ENCODE measurements around the gene ISCU.
A peak's percentile ranks its signal among the peaks of the same experiment; 100 is the strongest.
"Not testable (repeated sequence)": the region's sequence is repeated elsewhere in the genome, so short reads cannot be mapped to it uniquely, and the experiment has no call there.

ISCU gene

GRCh38 chr12:108568338-108569154 is 6.2 kb downstream of the ISCU start:
- DNase-seq: no peak

- DNase-seq: peak in 1 of 51 donors; percentile 12
These were observed 8.6 kb downstream of the ISCU start for GRCh38 chr12:108570743-108571608.

DNA sequence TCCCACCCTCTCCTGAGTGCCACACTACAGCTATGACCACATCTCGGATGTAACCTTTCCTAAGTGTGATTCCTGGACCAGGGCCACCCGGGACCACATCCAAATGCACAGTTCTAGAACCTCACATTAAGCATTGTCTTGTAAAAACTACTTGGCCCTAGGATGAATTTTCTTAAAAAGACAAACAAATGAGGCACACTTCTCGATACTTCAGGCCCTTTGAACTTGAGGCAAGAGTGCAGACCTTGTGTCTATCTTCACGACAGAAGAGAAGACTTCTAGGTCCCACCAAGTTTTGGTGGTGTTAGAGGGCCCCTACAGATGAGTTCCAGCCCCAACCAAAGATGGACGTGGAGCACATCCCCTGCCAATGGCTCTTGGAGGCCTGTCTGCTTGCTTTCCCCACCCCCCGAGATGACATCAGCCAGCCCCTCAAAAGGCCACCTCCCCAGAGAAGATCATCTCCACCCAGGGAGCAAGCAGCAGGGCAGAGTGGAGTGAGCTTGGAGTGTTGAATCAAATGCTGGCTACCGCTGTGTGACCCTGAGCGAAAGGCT is 9.3 kb downstream of the ISCU start:
- no peak for DNase-seq

DNA sequence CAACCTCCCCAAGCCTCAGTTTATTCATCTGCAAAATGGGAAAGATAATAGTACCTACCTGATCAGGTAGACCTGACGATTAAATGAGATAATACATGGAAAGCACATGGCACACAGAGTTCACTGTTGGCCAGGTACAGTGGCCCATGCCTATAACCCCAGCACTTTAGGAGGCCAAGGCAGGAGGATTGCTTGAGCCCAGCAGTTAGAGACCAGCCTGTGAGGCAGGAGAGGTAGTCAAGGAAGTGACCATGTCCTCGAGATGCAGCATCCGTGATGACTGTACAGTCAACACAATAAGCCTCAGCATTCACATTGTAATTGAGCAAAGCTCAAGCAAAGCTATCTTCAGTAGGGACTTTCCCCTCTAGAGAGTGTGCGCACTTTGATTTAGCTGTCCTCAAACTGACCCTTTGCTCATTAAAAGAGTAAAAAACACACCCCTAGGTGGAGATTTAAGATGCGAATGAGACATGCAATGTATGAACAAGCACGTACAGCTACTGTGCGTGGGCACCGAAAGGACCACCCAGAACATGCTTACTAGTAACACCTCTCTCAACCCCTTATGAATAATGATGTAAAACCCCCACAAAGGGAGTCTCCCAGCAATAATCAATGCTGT is 9.9 kb downstream of the ISCU start:
- DNase-seq: no peak

DNA sequence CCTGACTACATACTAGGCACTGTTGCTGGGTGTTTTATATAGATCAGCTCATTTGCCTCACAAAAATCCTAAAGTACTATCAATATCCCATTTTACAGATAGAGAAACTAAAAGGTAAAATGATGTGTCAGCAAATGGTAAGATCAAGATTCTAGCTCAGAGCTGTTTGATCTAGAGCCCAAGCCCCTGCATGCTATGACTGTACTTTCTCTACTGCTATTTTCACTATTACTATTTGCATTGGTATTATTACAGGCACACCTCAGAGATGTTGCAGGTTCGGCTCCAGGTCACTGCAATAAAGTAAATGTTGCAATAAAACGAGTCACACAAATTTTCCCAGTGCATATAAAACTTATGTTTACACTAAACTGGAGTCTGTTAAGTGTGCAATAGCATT is 10.9 kb downstream of the ISCU start:
- no peak for DNase-seq

- DNase-seq: not testable (repeated sequence)
These were observed 11.9 kb downstream of the ISCU start for GRCh38 chr12:108574276-108574675.

GRCh38 chr12:108575199-108575912 is 13.0 kb downstream of the ISCU start:
- no peak for DNase-seq

DNA sequence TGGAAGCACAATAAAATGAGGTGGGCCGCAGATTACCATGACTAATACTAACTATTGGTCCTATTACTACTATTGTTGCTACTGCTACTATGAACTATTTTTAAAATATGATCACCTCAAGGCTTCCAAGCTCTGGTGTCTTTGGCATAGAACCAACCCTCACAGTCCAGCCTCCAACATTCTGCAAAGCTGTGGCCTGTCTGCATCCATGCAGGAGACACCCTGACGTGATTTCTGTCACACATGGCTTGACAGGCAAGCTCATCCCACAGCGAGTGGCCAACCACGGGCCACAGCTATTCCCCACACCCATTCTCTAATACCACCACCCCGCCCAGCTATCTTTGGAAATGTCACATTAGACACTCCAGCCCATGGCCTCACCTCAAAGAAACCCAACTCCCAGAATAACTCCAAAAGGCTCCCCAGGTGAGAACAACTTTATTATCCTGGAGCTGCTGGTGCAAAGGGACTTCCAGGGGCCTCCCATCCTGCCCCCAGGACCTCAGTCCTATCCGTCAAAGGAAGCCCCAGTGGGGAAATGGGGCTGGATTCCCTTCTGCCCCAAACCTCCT is 14.4 kb downstream of the ISCU start:
- DNase-seq: no peak

- DNase-seq: no peak
These were observed 15.1 kb downstream of the ISCU start for GRCh38 chr12:108577458-108577857.

DNA sequence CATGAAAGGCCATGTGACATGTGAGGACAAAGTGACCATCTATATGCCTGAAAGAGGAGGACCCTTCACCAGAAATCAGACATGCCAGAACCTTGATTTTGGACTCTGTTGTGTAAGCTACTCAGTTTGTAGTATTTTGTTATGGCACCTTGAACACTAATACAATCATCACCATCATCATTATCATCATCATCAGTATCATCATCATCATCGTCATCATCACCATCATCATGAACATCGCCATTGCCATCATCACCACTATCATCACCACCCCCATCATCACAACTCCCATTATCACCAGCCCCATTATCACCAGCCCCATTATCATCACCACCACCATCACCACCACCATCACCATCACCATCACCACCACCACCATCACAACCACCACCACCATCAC is 15.9 kb downstream of the ISCU start:
- no peak for DNase-seq

DNA sequence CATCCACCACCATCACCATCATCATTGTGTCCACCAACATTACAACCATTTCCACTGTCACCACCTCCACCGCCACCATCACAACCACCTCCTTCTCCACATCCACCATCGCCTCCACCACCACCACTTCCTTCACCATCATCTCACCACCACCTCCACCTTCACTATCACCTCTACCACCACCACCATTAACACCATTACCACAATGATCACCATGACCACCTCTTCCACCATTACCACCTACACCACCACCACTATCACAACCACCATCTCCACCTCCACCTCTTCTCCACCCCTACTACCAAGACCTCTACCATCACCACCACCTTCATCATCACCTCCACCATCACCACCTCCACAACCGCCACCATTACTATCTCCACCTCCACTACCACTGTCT is 16.4 kb downstream of the ISCU start:
- no peak for DNase-seq

DNA sequence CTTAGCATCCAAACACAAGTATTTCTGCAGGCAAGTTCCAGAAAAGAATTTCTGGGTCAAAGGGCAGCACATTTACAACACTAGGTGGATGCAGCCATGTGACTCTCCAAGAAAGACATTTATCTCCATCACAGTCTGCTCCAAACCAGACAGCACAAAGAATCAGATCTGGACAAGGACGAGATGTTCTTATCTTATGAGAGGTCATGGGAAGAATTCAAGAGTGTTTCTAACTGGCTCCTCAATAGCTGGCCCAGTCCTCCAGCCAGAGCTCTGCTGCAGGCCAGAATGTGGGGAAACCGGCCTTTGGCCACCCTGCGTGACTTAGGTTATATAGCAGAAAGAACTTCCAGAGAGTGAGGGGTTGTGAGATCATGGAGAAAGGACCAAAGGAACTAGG is 18.1 kb downstream of the ISCU start:
- DNase-seq: no peak

- DNase-seq: peak in 1 of 51 donors; percentile 28
These were observed 19.2 kb downstream of the ISCU start for GRCh38 chr12:108581311-108582227.

DNA sequence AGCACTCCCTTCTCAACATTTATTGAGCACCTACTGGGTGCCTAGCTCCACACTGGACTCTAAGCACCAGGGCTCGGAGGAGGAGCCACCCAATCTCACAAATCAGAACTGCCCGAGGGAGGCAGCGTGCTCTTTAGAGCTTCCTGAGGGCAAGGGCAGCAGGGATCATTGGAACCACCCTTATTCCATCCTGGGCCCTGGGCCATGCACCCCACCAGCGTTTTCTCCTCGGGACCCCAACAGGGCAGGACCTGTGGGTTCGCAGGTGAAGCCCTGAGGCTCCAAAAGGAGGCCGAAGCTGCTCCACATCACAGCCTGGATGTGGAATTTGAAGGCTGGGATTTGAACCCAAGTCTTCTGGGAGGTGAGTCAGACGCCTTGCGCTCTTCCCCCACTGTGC is 20.1 kb downstream of the ISCU start:
- DNase-seq: no peak

DNA sequence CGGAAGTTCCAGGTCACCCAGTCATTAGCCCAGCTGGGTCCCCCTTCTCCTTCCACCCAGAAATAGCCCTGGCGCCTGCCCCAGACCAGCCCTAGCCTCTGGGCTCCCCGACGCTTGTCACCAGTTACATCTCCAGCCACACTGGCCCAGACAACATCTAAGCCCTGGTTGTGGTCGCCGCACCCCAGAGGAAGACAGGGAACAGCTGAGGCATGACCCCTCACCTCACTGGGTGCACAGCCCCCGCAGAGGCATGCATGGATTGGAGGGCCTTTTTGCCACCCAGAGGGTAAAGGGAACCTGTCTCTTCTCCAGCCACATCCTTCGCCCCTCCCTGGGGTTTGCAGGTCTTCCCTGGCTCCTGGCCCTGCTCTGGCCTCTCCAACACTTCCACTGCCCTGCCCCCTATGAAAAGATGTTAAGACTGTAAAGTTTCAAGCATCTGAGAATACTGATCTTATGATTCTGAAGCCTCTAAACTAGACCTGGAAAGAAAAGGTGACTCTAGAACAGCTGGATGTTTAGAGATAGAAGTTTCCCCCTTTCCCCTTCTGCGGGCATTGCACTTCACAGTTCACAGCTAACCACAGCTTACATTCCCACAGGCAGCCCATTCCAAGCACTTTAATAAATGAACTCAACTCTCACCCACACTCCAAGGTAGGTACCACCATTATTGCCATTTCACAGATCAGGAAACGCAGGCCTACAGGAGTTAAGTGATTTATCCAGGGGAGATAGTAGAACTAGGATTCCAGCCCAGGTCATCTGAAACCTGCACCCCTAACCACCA is 20.8 kb downstream of the ISCU start:
- DNase-seq: no peak

DNA sequence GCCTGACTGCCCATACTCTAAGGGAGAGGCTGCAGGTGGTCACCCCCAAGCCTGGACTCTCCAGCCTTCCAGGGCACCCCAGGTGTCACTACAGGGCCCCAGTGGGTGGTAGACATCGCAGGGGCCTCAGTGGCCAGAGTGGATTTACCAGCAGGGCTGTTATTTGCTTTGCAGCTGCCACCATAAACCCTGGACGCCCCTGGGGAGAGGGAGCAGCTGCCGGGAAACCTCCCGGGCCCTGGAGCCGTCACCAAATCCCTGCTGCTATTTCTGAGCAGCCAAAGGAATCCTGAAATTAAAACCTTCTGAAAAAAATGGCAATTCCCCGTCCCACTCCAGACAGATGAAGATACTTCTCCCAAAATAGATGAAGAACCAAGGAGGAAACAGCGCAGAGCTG is 21.6 kb downstream of the ISCU start:
- DNase-seq: no peak

- no peak for DNase-seq
These were observed 22.2 kb downstream of the ISCU start for GRCh38 chr12:108584456-108585065.

DNA sequence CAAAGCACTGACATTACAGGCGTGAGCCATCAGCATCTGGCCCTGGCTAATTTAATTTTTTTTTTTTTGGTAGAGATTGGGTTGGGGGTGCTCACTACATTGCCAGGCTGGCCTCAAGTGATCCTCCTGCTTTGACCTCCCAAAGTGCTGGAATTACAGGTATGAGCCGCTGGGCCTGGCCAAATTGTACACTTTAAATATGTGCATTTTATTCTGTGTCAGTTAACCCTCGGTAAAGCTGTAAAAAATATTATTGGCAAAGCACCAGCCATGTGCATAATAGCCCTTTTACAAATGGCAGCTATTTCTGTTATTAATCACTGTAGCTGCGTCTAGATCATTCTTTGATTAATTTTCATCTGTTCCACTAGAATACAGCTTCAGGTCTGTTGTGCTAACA is 23.5 kb downstream of the ISCU start:
- no peak for DNase-seq

All from hypothalamus (tissue), 51 donors.